ENCODE results near the gene BORCS6.

DNA sequence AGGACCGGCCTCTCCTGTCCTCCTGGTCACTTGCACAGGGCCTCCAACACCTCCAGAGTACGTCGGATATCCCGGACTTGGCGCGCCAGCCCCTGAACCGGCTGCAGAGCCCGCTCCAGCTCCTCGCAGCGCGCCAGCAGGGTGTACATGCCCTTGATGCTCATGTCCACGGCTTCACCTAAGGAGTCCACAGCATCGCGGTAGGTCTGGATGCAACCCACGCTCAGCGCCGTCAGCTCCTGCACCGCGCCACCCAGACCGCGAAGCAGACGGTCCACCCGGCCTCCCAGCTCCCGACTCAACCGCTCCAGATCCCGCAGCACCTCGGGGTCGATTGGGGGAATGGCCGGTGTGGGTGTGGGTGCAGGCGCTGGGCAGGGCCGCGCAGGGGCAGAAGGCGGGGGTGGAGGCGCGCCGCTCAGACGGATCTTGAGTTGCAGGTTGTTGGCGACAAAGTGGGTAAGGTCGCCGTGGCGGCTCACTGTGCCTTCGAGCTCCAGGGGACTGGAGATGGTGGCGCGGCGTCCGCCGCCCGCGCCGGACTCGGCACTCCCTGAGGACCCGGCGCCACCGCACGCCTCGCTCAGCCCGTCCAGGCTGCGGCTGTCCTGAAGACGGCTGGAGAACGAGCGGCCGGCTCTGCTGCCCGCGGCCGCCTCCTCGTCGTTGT lies 804 bp downstream of the BORCS6 start:
- TF ChIP-seq, protein P1, sequence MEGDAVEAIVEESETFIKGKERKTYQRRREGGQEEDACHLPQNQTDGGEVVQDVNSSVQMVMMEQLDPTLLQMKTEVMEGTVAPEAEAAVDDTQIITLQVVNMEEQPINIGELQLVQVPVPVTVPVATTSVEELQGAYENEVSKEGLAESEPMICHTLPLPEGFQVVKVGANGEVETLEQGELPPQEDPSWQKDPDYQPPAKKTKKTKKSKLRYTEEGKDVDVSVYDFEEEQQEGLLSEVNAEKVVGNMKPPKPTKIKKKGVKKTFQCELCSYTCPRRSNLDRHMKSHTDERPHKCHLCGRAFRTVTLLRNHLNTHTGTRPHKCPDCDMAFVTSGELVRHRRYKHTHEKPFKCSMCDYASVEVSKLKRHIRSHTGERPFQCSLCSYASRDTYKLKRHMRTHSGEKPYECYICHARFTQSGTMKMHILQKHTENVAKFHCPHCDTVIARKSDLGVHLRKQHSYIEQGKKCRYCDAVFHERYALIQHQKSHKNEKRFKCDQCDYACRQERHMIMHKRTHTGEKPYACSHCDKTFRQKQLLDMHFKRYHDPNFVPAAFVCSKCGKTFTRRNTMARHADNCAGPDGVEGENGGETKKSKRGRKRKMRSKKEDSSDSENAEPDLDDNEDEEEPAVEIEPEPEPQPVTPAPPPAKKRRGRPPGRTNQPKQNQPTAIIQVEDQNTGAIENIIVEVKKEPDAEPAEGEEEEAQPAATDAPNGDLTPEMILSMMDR (IDR thresholded peaks at IDR 0.05), result no peak
- no peak for TF ChIP-seq EZH2 (IDR thresholded peaks at IDR 0.05; ENCODE audit: borderline replicate concordance, insufficient read depth, low read depth, low read length, poor library complexity, severe bottlenecking)
